Activated effector memory CD4-positive, alpha-beta T cell treated with Interleukin-2 at 50 U/mL for 16 hours (primary cell): ENCODE measurements around the gene TLK2.
"Not testable (repeated sequence)": the region's sequence is repeated elsewhere in the genome, so short reads cannot be mapped to it uniquely, and the experiment has no call there.

Source experiments
- DNase-seq: peaks from one replicate; pipeline ENCODE4 v3.0.0-alpha.2; 2020

The TLK2 gene

DNA sequence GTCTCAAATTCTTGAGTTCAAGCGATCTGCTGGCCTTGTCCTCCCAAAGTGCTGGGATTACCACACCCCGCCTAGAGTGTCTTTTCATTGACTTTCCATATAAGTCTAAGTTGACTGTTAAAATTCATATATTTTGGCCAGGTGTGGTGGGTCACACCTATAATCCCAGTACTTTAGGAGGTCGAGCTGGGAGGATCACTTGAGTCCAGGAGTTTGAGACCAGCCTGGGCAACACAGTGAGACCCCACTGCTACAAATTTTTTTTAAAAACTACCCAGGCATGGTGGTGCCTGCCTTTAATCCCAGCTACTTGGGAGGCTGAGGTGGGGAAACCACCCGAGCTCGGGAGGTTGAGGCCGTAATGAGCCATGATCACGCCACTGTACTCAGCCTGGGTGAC is 127.0 kb downstream of the TLK2 start:
- no peak for DNase-seq

DNA sequence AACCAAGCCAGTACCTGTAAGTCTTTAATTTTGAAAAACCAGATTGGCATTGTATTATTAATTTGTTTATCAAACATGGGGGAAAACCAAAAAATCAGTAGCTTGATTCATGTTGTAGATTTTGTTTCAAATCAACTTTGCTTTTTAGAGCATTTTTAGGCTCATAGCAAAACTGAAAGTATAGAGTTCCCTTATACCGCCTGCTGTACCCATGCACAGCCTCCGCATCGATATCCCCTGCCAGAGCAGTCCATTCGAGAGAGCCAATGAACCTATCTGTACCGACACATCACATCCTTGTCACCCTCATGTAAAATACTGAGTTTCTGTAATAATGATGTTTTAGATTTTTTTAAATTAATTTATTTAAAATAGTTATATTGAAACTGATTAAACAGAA is 132.7 kb downstream of the TLK2 start:
- no peak for DNase-seq

DNA sequence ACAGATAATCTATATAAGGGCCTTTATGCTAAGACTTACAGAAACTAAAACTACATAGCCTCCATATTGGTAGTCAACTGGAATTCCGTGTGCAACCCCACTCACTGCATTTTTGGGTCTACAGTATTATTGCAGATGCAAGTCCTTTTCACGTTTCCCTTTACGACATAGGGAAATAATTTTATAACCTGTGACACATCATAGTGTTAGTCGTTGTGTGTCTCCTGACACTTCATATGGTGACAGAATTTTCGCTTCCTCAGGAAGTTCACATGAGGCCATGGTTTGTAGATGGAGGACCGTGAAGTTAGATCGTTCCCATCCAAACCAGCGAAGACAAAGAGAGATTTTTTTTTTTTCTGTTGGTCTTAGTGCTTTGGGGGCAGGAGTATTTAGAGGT is 133.1 kb downstream of the TLK2 start:
- DNase-seq = no peak

DNA sequence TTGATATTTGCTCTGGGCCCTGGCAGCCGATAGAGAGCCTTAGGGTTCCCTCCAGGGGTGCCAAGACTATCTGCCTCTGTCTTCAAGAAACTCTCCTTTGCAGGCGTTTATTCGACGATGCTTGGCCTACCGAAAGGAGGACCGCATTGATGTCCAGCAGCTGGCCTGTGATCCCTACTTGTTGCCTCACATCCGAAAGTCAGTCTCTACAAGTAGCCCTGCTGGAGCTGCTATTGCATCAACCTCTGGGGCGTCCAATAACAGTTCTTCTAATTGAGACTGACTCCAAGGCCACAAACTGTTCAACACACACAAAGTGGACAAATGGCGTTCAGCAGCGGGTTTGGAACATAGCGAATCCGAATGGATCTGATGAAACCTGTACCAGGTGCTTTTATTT is 133.7 kb downstream of the TLK2 start:
- not testable (repeated sequence) for DNase-seq

DNA sequence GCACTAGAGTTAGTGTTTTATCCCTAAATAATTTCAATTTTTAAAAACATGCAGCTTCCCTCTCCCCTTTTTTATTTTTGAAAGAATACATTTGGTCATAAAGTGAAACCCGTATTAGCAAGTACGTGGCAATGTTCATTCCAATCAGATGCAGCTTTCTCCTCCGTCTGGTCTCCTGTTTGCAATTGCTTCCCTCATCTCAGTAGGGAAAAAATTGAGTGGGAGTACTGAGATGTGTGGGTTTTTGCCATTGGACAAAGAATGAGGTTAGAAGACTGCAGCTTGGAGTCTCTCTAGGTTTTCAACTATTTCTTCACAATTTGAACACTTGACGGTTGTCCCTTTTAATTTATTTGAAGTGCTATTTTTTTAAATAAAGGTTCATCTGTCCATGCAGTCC is 134.5 kb downstream of the TLK2 start:
- not testable (repeated sequence) for DNase-seq

DNA sequence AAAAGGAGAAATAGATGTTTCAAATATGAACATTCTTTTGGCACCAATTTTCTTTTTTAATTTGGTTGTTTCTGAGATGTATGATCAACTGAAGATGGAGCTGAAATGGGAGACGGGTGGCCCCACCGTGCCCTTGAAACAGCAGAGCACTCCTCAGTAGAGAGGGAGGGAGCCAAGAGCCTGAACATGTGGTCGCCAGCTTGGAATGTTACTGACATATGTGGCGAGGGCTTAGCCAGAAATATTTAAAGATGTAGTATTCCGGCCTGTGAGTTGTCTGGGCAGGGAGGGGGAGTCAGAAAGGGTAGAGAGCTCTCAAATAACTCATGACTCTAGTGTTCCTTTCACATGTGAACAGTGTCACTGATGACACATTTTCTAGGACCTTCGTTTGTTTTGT is 135.5 kb downstream of the TLK2 start:
- no peak for DNase-seq

DNA sequence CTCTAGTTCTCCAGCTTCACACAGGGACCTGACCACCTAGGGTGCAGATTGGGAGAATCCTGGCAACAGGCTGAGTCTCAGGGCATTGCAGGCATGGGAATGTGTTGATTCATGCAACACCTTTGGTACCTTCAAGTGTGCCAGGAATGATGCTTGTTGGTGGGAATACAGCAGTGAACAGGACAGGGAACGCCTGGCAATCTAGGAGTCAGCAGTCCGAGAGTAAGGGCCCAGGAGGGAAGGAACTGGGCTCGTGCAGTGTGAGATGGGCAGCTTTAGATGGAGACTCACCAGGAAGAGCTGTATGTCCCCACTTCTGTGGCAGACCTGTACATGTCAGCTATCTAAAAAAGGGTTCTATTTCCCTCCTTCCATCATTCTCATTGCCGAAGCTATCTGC is 136.9 kb downstream of the TLK2 start:
- no peak for DNase-seq

DNA sequence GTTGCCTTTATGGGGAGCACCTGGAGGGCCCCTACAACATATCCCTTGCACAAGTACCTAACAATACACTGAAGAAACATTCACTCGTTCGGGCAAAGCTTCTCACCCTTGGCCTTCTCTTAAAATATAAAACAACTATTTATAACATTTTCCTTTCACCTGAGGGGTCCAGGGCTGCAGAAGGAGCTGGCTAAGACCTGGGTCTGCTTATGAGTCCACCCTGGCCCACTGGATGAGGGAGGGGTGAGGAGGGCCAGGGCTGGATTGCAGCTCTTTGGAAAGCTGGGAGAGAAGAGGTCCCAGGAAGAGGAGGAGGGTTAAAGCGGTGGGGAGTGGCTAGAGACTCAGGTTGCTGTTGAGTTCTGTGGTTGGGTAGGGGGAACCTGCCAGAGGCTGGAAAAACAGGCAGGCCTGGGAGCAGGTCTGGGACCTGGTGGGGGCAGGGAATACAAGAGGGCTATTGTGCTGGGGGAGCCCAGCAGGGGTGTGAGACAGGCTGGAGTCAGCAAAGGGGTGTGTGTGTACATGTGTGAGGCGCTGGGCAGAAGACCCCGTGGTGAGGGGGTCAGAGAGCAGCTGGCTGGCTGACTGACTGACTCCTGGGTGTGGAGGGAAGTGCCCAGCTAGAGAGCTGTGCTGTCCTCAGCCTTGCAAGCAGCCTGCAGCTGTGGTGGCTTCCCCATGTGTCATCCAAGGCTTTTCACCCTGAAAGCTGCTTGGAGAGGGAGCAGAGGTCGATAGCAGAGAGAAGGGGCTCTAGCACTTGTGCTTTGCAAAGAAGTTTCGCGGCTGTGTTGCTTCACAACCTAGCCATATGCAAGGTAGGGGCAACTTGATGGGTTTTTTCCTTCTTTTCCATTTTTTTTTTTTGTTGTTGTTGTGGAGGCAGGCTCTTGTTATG is 138.6 kb downstream of the TLK2 start:
- no peak for DNase-seq

DNA sequence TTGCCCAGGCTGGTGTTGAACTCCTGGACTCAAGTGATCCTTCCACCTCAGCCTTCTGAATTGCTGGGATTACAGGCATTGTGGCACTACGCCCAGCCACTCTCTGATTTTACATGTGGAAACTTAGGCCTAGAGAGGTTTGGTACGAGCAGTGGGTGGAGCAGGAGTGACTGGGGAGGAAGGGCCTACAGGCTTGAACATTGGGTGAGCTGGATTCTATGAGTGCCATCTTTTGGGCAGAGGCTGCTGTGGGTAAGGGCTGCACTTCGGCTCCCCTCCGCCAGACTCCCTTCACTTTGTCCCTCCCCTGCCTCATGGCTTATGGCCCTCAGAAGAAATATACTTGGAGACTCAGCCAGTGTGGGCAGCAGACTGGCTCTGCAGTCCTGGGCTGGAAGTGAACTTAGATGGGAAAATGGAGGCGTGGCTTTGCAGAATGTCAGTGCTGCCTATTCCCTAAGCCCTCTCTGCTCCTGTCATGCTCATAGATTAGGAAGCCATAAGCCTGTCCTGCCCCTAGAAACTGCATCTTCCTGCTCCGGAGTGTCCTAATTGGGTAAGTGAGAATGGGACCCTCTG is 139.4 kb downstream of the TLK2 start:
- no peak for DNase-seq

DNA sequence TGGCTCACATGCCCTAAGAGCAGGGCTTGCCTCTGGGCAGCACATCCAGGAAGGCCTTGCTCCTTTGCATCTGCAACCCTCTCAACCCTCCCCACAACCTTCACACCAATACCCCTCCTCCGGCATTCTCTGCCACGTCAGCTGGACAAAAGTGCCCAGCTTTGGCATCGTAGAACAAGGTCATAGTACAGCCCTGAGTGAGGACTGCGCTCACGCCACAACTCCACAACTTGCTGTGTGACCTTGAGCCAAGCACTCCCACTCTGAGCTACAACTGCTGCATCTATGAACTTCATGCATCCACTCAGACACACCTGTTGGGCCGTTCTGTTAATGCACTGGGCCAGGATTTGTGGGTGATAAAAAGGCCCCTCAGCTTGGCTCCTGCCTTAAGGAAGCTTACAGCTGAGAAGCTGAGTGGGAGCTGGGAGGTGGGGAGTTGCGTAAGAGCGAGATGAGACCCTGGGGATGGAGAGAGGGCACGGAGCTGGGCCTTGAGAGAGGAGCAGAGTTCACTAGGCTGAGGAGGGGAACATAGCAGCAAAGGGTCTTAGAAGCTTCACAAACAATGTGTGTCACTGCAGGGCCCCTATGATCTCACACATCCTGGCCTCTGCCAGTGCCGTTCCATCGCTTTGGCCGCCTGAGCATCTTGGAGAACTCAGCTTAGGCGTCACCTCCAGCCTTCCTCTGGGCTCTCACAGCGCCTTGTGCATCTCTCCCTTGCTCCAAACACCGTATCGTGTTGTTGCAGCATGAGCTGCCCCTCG is 140.2 kb downstream of the TLK2 start:
- DNase-seq = no peak

DNA sequence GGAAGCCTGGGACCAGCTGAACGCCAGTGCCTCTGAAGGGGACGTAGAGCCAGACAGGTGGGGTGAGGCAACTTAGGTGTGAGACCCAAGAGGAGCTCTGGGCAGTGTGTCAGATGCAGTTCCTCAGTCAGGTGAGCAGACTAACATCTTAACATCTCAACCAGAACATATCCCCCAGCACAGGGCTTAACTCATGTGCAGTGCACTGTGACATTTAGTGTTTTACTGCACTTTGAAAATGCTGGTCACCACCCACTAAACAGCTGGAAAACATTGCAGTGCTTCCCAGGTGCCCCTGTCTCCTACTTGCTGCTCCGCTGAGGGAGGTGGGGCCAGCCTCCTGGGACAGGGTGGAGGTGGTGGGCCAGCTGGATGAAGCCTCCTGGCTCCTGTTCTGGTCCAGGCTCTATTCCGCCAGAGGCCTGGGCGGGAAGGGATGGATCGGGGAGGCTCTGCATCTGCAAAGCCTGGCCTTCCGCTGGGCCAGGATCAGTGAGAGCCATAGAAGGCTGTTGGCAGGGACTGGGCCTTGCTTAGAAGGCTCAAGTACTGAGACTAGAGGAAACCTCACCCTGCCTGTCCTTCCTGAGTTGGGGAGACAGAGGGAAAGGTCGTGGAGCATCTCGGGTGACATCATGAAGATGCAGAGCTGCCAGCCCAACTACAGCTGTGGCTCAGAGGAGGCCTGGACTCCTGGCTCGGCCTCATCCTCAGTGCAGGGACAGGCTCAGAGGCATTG is 141.0 kb downstream of the TLK2 start:
- no peak for DNase-seq

DNA sequence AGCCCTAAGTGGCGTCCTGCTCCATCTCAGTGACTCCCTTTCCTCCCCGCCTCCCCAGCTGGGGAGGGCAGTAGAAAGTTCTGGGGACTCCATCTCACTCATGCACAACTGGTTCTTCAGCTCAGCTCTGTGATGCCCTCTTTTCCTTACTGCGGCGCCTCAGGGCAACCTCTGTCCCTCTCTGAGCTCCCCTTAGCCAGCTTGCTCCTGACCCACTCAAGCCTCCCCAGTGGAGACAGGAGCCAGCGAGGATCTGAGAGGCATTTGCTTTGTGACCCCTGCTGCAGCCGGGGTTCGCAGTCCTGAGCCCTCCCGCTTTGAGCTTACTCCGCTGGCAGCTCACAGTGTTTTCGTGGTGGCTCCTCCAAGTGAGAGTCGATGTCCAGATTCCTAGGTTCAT is 142.6 kb downstream of the TLK2 start:
- DNase-seq = no peak

DNA sequence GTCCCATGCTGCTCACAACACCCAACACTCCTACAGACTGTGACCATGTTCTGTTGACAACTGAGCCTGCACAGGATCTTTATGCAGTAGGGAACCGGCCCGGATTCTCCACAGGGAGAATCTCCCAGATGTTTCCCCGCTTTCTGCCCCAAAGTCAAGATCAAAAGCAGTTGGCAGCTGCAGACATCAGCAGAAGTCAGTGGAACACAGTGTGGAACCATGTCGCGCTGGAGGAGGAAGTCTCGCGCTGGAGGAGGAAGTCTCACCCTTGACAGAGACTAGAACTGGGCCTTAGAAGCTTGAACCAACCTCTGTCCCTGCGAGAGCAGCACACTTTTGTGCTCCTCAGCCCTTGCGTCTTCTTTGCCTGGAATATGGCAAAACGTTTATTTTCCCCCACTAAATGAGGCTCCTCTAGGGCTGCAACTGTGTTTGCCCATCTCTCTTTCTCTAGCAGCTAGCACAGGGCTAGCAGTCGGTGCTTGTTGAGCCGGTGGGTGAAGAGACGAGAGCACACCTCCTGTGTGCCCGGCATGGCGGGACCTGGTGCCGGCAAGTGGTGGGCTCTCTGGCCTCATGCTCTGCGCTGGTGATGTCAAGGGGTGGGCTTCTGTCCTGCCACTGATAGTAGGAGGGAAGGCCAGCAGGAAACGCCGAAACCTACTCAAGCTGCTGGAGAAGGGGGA is 146.7 kb downstream of the TLK2 start:
- DNase-seq = no peak

DNA sequence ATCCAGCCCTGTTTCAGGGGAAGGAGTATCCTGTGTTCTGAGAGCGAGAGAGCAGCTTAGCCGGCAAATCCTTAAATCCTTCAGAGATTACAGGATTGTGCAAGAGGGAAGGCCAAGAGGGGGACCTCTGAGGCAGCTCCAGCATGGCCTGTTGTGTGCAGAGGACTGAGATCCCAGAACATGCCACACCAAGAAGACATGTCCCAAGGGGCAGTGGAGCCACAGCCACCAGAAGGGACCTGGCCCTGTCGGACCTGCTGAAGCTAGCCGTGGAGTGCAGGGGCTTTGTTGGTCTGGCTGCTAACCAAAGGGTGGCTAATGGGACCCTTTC is 147.2 kb downstream of the TLK2 start:
- no peak for DNase-seq

DNA sequence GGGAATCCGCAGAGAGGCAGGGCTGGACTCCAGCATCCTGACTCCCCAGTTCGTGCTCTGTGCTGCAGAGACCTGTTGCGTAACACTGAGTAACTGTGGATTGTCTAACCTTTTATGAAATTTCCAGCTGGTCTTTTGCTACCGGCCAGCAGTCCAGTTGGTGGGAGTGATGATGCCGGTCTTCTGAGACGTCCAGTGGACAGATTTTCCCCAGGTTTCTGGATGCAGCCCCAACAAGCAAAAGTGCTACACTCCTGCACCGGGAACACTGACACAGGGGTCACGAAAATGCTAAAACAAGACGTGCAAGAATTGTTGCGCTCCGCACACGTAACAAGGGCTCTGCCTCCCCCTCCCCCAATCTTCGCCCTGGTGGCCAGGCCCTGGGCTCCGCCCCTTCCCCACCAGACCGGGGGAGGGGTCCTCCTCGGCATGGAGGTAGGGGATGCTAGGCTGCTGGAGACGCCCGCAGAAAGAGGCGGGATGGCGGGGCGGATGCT is 148.1 kb downstream of the TLK2 start:
- no peak for DNase-seq

DNA sequence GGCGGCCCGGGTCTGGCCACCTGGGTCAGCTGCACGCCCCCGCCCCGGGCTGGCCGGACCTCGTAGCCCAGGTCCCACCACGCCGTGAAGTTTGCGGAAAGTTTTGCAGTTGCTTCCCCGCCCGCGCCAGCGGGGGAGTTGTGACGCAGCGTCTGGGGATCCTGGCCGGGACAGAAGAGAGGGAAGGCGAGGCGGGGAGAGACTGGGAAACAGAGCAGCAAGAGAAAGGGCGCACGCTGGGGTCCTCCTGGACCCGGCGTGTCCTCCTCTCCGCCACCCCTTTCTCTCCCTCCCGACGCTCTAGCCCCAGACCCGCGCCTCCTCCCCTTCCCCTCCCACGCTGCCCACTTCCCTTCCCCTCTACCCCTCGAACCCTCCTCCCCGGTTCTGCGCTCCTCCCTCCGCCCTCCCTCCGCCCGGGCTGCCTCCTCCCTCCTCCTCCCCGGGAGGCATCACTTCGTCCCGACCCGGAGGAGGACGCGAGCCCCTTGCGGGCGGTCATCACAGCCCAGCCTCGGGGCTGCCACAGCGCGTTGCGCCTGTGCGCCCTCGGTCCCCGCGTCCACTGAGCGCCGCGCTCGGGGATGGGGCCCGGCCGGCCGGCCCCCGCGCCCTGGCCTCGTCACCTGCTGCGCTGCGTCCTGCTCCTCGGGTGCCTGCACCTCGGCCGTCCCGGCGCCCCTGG is 148.7 kb downstream of the TLK2 start, which contains the start of gene MRC2:
TSS of gene MRC2 (plus strand) at position 452 of the 685 bp plus-strand sequence. CDS start at position 585, 133 bp downstream.
- no peak for DNase-seq

DNA sequence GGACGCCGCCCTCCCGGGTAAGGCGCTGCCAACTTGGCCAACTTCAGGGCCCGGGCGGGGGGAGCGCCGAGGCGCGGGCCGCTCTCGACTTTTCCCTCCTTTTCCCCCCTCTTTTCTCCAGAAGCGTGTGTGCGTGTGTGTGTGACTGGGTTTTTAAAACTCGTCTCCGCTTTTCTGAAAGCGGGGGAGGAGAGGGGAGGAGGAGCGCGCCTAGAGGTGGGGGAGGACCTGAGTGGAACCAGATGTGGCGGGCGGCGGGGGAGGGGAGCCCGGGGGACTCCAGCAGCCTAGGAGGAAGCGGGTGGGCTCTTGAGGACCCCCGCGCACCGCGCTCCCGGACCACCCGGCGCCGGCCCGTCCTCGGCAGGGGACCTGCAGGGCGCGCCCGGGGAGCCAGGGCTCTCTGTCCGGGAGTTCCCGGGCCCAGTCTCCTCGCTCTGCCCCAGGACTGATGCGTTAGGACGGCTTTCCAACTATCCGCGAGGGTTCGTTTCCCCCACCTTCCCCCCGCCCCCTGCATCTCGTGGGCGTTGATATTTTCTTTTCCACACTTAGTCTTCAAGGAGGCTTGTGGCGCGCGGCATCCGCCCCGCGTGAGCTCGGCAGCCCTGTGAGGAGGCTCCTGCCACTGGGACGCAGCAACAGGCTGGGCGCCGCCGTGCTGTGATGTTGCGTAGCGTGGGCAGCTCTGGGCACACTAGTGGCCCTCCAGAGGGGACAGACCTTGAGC is 149.4 kb downstream of the TLK2 start:
- DNase-seq = no peak

DNA sequence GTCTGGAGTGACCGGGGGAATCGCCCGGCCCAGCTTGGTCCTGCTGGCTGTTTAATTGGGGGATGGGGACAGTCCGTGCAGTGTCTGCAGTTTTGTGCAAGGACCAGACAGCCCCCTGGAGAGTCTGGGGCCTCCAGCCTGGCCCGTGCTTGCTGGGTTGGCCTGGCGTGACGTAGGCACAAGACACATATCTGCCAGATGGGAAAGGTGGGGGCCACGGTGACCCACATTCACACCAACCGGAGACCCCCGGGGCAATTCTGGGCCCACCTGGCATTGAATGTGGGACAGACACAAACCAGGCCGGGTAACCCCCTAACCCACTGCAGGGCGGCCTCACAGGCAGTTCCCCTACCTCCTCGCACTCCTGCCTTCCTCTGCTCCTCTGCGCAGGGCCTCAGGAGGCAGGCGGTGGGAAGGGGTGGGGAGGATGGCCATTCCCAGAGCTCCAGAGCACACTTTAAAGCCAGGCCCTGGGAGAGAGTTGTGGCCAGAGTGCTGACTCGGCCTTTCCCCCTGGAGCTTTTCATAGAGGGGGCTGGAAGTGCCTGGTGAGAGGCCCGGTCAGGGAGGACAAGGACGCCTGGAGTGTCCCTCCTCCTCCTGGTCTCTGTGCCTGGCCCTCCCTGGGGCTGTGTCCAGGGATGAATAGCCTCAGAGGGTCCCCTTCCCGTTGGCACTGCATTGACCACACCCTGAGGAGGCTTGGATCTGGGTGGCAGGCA is 150.4 kb downstream of the TLK2 start:
- no peak for DNase-seq

DNA sequence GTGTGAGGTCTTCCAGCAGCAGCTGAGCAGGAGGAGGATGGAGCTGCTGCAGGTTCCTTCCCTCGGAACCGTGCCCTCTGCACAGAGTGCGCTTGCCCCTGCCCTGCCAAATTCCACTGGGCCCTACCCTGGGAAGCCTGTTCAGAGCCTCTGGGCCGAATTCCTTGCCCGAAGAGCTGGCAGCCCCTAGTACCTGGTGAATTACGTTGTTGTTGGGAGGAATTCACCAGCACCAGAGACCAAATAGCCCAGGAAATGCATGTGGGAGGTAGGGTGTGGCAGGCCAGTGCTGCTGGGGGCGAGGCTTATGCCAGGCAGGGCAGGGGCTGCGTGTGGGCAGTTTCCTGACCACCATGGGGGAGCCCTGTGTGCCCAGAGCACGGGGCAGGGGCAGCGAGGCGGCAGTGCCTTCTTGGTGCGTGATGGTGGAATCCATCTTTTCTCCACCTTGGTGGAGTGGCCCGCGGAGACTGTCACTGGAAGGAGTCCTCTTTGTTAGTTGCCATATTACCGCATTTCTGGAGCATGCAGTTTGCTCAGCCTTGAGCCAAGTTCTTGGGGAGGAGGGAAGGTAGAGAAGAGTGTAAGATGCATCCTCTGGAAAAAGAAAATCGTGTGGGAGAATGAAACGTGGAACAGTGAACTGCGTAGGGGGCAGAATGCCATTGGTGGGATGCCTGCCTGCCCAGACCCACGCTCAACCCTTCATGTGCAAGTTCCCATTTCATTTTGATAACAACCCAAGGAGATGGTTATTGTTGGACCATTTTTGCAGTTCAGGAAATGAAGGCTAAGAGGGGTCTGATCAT is 151.1 kb downstream of the TLK2 start:
- no peak for DNase-seq
